Common myeloid progenitor, CD34-positive (primary cell): ENCODE measurements around the gene ATP1A2.

ENCODE experiments used
- CTCF ChIA-PET: fragments of 350-600 bp; sonication (Branson Sonifier 250); formaldehyde crosslinking; loops from one replicate; lab custom pipeline; 2021; ENCODE audit warnings: antibody characterized with exemption; lab: Charles Lee
- POLR2A ChIA-PET: fragments of 350-600 bp; sonication (Branson Sonifier 250); formaldehyde crosslinking; loops from one replicate; lab custom pipeline; 2021; ENCODE audit warnings: antibody characterized with exemption; lab: Charles Lee
- DNase-seq, 3 donors: peaks; one replicate each; pipeline versions ENCODE4 v3.0.0 to v3.0.0-alpha.2; 2013
- H3K27ac ChIP-seq, 2 experiments: 1 replicate in 1 of 2; 2 replicates in 1 of 2; pipeline ENCODE4 v1.7.0; 2013; ENCODE audit warnings: inconsistent platforms in 2 of 2, low read length in 2 of 2, mild to moderate bottlenecking in 2 of 2, low read depth in 1 of 2, moderate library complexity in 1 of 2; ENCODE audit not compliant: severe bottlenecking in 2 of 2, insufficient read depth in 1 of 2, poor library complexity in 1 of 2
- H3K27me3 ChIP-seq, 5 experiments: replicated peaks in 2 of 5; 1 replicate in 3 of 5; 2 replicates in 2 of 5; pipeline versions ENCODE4 v1.6.1 to v1.7.0; 2013; ENCODE audit warnings: low read length in 4 of 5, mild to moderate bottlenecking in 2 of 5, moderate library complexity in 2 of 5, inconsistent platforms in 1 of 5; ENCODE audit not compliant: insufficient read depth in 5 of 5, control insufficient read depth in 4 of 5
- H3K36me3 ChIP-seq, 4 experiments: 1 replicate in 2 of 4; 2 replicates in 2 of 4; pipeline versions ENCODE4 v1.6.1 to v1.7.0; 2013; ENCODE audit warnings: low read length in 3 of 4, control low read depth in 1 of 4, mild to moderate bottlenecking in 1 of 4; ENCODE audit not compliant: control insufficient read depth in 4 of 4, insufficient read depth in 4 of 4
- H3K4me1 ChIP-seq, 4 experiments: 1 replicate in 3 of 4; 2 replicates in 1 of 4; pipeline versions ENCODE4 v1.6.1 to v1.7.1; 2013; ENCODE audit warnings: low read length in 3 of 4, mild to moderate bottlenecking in 3 of 4, control low read depth in 1 of 4, inconsistent platforms in 1 of 4, moderate library complexity in 1 of 4; ENCODE audit not compliant: control insufficient read depth in 4 of 4, insufficient read depth in 4 of 4; ENCODE audit errors: control extremely low read depth in 1 of 4
- H3K4me3 ChIP-seq, 7 experiments: 1 replicate in 4 of 7; 2 replicates in 3 of 7; pipeline versions ENCODE4 v1.5.1 to v1.7.0; 2013; ENCODE audit warnings: mild to moderate bottlenecking in 7 of 7, low read length in 6 of 7, moderate library complexity in 6 of 7, inconsistent platforms in 2 of 7, low read depth in 2 of 7, control low read depth in 1 of 7; ENCODE audit not compliant: insufficient read depth in 4 of 7, control insufficient read depth in 1 of 7; ENCODE audit errors: extremely low read depth in 1 of 7
- H3K9me3 ChIP-seq, 5 experiments: 1 replicate in 4 of 5; 2 replicates in 1 of 5; pipeline versions ENCODE4 v1.6.1 to v1.7.1; 2013; ENCODE audit warnings: low read length in 4 of 5, mild to moderate bottlenecking in 2 of 5, inconsistent platforms in 1 of 5, low read depth in 1 of 5, moderate library complexity in 1 of 5; ENCODE audit not compliant: control insufficient read depth in 4 of 5, insufficient read depth in 2 of 5; ENCODE audit errors: control extremely low read depth in 1 of 5
- WGBS: methylation state at CpG from one replicate; pipeline ENCODE4 v1.1.5; 2013; ENCODE audit not compliant: insufficient coverage; 5-methylcytosine and 5-hydroxymethylcytosine counted together

The ATP1A2 gene

DNA sequence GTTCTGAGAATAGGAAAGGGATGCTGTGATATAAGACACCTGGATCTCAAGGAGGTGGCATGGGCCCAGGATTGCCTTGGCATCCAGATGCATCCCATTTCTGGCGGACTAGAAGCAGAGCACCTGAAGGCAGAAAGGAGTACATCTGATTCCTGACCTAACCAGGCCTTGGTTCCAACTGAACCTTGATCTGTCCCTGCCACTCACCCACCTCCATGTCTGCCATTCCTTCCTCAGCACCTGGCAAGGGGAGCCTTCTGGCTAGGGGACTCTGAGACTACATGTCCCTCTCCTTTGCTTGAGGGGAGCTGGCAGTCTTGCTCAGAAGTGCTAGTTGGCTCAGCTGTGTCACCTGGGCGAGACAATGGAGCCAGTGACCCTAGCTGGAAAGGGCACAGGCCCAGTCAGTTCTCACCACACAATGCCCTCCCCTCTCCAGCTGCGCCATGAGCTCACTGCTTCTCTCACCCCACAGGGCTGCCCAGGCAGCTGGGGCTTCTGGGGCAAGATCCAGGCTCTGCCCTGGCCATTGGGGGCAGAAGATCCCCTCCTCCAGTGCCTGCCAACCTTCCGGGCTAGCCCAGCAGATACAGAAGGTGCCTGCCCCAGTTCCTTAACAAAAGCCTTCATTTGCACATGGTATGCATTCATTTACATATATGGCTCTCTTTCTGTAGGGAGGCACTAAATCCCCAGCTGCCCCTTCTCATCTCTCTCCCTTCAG, 20.0 kb upstream of the ATP1A2 start:
- ChIA-PET POLR2A (no interaction called here), CTCF (interaction anchor here (0.8 to 5.5 kb wide), 7 partner anchors 10 to 196 kb away, joined by 3 to 61 read pairs (median 7); no protein-coding TSS in a partner anchor)
- DNase-seq, result no peak
- Histone ChIP-seq H3K9me3 (no peaks in the 10 kb centered on the region), H3K27ac (no peak overlapping the region), H3K4me1 (peaks cover 0 to 32% (median 29%) of the 10 kb centered on the region in 4 experiments), H3K36me3 (peaks cover 5 to 44% (median 20%) of the 10 kb centered on the region in 4 experiments), H3K4me3 (no peak overlapping the region), H3K27me3 (no peaks in the 10 kb centered on the region)
- WGBS, result 100% methylated on average over 3 of the region's 4 CpGs

DNA sequence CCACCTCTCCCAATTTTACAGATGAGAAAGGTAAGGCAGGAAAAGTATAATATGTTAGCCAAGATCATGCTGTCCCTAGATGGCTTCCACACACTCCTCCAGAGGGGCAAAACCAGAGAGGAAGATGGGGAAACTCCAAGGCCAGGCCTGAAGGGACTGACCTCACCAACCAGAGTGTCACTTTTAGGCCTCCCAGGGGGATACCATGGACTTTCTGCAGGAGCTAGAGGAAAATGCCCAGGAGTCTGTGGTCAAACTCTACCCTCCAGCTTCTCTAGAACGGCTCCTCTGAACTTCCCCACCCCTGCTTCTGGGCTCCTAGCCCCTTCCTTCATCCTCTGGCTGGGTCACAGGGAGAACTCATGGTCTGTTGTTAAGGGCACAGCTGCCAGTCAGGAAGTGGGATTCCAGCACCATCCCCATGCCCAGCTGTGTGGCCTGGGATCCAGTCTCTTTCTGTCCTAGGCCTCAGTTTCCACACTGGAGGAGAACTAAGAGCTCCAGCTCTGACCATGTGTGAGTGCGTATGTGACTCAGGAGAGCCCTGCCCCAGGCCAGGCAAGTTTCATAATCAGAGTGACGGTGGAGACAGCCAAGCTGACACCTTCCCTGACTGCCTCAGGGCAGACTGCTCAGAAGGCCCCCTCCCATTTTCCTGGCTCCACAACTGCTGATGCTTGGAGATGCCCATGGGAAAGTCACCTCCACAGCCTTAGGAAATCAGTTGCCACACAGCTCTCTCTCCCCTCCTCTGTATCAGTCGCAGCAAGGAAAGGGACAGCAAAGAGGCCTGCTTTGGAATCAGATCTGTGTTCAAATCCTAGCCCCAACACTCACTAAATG, 19.1 kb upstream of the ATP1A2 start:
- no peaks in the 10 kb centered on the region for H3K27me3 ChIP-seq
- H3K4me1 ChIP-seq, result peaks cover 0 to 40% (median 34%) of the 10 kb centered on the region in 4 experiments
- DNase-seq, result no peak
- CTCF ChIA-PET, result interaction anchor here (1.0 to 5.5 kb wide), 6 partner anchors 11 to 195 kb away, joined by 3 to 61 read pairs (median 8); no protein-coding TSS in a partner anchor
- H3K36me3 ChIP-seq, result peaks cover 5 to 35% (median 18%) of the 10 kb centered on the region in 4 experiments
- POLR2A ChIA-PET, result no interaction called here
- no peak overlapping the region for H3K27ac ChIP-seq
- H3K9me3 ChIP-seq, result no peaks in the 10 kb centered on the region
- H3K4me3 ChIP-seq, result no peak overlapping the region
- WGBS, result 87% methylated on average over 3 of the region's 4 CpGs

GRCh38 chr1:160097151-160097910, 18.2 kb upstream of the ATP1A2 start:
- 95% methylated on average over 5 of the region's 5 CpGs for WGBS
- H3K27ac ChIP-seq, result peak overlapping the region in 1 of 2 experiments; percentile 78
- CTCF ChIA-PET, result interaction anchor here (1.0 to 5.5 kb wide), 8 partner anchors 8 to 194 kb away, joined by 3 to 61 read pairs (median 6); no protein-coding TSS in a partner anchor

DNA sequence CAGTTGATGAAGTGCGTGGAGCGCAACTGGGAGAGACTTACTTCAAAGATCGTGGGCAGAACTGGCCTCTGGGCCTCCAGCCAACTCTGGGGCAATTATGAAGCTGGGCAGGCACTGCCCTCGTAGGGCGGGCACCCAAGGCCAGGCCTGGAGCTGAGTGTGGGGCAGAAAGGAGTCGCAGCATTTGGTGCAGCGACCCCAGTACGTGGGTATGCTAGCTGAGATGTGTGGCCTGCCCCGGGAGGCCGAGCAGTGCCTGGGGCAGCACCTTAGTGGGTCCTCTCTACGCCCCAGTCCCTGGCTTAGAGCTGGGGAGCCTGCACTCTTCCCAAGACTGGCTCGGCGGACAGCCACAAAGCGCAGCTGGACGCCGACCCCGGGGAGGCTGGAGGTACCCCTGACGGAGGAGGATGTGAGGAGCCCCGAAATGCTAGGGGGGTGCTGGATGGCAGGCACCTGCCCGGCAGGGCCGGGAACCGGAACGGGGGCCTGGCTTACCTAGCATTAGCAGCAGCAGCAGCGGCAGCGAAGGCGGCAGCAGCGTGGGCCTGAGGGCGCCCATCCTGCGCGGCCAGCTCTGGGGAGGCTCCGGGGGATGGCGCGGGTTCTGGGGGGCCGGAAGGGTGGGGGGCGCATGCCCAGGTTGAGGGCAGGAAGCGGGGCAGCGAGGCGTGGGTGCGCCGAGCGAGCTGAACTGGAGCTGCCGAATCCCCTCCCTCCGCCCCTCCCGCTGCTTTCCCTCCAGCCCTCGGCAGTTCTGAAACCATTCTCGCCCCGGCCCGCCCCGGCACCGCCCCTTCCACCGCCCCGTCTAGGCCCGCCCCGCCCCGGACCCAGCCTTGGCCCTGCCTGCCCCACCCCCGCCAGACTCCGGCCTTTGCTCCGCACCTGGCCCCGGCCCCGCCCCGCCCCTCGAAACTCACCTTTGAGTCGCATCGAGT, 17.4 kb upstream of the ATP1A2 start, which contains the start of gene IGSF8:
IGSF8 (minus strand) TSS at position 709 of the 941 bp plus-strand sequence; CDS start at position 562, 147 bp downstream.
- peak; percentile 84 to 93 (median 93) for DNase-seq
- Histone ChIP-seq H3K4me3 (peak within 1 kb of the TSS; percentile 64 to 89 (median 79)), H3K27ac (peak within 1 kb of the TSS; percentile 41 to 87), H3K4me1 (peaks cover 0 to 48% (median 35%) of the 10 kb centered on the region in 4 experiments), H3K27me3 (no peaks in the 10 kb centered on the region), H3K36me3 (peaks cover under 1 to 19% (median 10%) of the 10 kb centered on the region in 4 experiments), H3K9me3 (no peaks in the 10 kb centered on the region)
- ChIA-PET CTCF (interaction anchor here (0.9 to 5.5 kb wide), 12 partner anchors 9 to 253 kb away, joined by 3 to 61 read pairs (median 4); no protein-coding TSS in a partner anchor), POLR2A (interaction anchor here (0.5 to 1.1 kb wide), 3 partner anchors 13 to 253 kb away, joined by 3 to 7 read pairs (median 3); no protein-coding TSS in a partner anchor)
- 3% methylated on average over 37 of the region's 64 CpGs for WGBS

More at GRCh38 chr1:160097151-160097910, 18.2 kb upstream of the ATP1A2 start:
- Histone ChIP-seq H3K36me3 (peaks cover 2 to 27% (median 14%) of the 10 kb centered on the region in 4 experiments), H3K27me3 (no peaks in the 10 kb centered on the region), H3K9me3 (no peaks in the 10 kb centered on the region), H3K4me1 (peaks cover 0 to 42% (median 35%) of the 10 kb centered on the region in 4 experiments), H3K4me3 (peak overlapping the region in 6 of 7 experiments; percentile 71 to 88 (median 78))
- POLR2A ChIA-PET, result interaction anchor here (1.0 to 1.1 kb wide), 2 partner anchors 12 to 51 kb away, joined by 3 read pairs; no protein-coding TSS in a partner anchor
- no peak for DNase-seq

- WGBS, result under 1% methylated on average over 19 of the region's 40 CpGs
- H3K27me3 ChIP-seq, result no peaks in the 10 kb centered on the region
- H3K4me1 ChIP-seq, result peaks cover 0 to 48% (median 35%) of the 10 kb centered on the region in 4 experiments
- no peaks in the 10 kb centered on the region for H3K9me3 ChIP-seq
- peak overlapping the region; percentile 37 to 89 (median 71) for H3K4me3 ChIP-seq
- POLR2A ChIA-PET, result interaction anchor here (1.1 kb wide), 1 partner anchor 52 kb away, joined by 3 read pairs; no protein-coding TSS in a partner anchor
- H3K27ac ChIP-seq, result peak overlapping the region; percentile 41 to 87
- peaks cover 0 to 13% (median 6%) of the 10 kb centered on the region in 4 experiments for H3K36me3 ChIP-seq
- peak; percentile 92 to 96 (median 95) for DNase-seq
- CTCF ChIA-PET, result interaction anchor here (1.1 to 5.5 kb wide), 8 partner anchors 10 to 252 kb away, joined by 3 to 61 read pairs (median 5); no protein-coding TSS in a partner anchor
Measured at GRCh38 chr1:160098852-160099561, 16.6 kb upstream of the ATP1A2 start.
